Trophoblast cell (in vitro differentiated cells and primary cell): ENCODE results near the gene NR1D2.

Source experiments
- DNase-seq, 2 donors: peaks; one replicate each; pipeline ENCODE4 v3.0.0-alpha.2; 2016
- H2AFZ ChIP-seq: 2 replicates; pipeline ENCODE4 v1.6.1; 2013; ENCODE audit warnings: low read length, moderate library complexity, mild to moderate bottlenecking; ENCODE audit not compliant: insufficient read depth, poor library complexity
- H2AK5ac ChIP-seq: 2 replicates; pipeline ENCODE4 v1.6.1; 2013; ENCODE audit warnings: mild to moderate bottlenecking, low read length
- H2BK120ac ChIP-seq: 2 replicates; pipeline ENCODE4 v1.6.1; 2013; ENCODE audit warnings: low read length, mild to moderate bottlenecking, moderate library complexity; ENCODE audit not compliant: insufficient read depth, poor library complexity
- H2BK12ac ChIP-seq: 2 replicates; pipeline ENCODE4 v1.6.1; 2013; ENCODE audit warnings: mild to moderate bottlenecking, low read length, moderate library complexity
- H2BK5ac ChIP-seq: 2 replicates; pipeline ENCODE4 v1.6.1; 2013; ENCODE audit warnings: low read length, low read depth, moderate library complexity, mild to moderate bottlenecking; ENCODE audit not compliant: poor library complexity
- H3K14ac ChIP-seq: 2 replicates; pipeline ENCODE4 v1.6.1; 2013; ENCODE audit warnings: mild to moderate bottlenecking, low read length
- H3K18ac ChIP-seq: 2 replicates; pipeline ENCODE4 v1.6.1; 2013; ENCODE audit warnings: mild to moderate bottlenecking, low read length
- H3K23ac ChIP-seq: 2 replicates; pipeline ENCODE4 v1.6.1; 2013; ENCODE audit warnings: low read length
- H3K27ac ChIP-seq: 2 replicates; pipeline ENCODE4 v1.5.1; 2013; ENCODE audit warnings: low read depth, mild to moderate bottlenecking, inconsistent platforms, low read length, moderate library complexity
- H3K27me3 ChIP-seq: 2 replicates; pipeline ENCODE4 v1.6.1; 2013; ENCODE audit warnings: inconsistent platforms, mild to moderate bottlenecking, low read length, moderate library complexity; ENCODE audit not compliant: insufficient read depth
- H3K36me3 ChIP-seq, 2 experiments: 1 replicate in 1 of 2; 2 replicates in 1 of 2; pipeline ENCODE4 v1.6.1; 2013; ENCODE audit warnings: low read length in 2 of 2, mild to moderate bottlenecking in 2 of 2, moderate library complexity in 1 of 2; ENCODE audit not compliant: insufficient read depth in 2 of 2, control insufficient read depth in 1 of 2
- H3K4ac ChIP-seq: 2 replicates; pipeline ENCODE4 v1.6.1; 2013; ENCODE audit warnings: low read depth, mild to moderate bottlenecking, low read length, moderate library complexity
- H3K4me1 ChIP-seq, 2 experiments: 1 replicate in 1 of 2; 2 replicates in 1 of 2; pipeline ENCODE4 v1.6.1; 2013; ENCODE audit warnings: low read length in 2 of 2, mild to moderate bottlenecking in 2 of 2, moderate library complexity in 1 of 2; ENCODE audit not compliant: insufficient read depth in 2 of 2, control insufficient read depth in 1 of 2
- H3K4me2 ChIP-seq: 2 replicates; pipeline ENCODE4 v1.6.1; 2013; ENCODE audit warnings: inconsistent platforms, mild to moderate bottlenecking, low read length, moderate library complexity
- H3K4me3 ChIP-seq: 2 replicates; pipeline ENCODE4 v1.5.1; 2013; ENCODE audit warnings: mild to moderate bottlenecking, low read depth, low read length, inconsistent platforms
- H3K79me1 ChIP-seq: one replicate; pipeline ENCODE4 v1.6.1; 2013; ENCODE audit warnings: low read length
- H3K79me2 ChIP-seq: 2 replicates; pipeline ENCODE4 v1.6.1; 2013; ENCODE audit warnings: low read length, mild to moderate bottlenecking; ENCODE audit not compliant: control insufficient read depth, insufficient read depth, poor library complexity
- H3K9ac ChIP-seq: 2 replicates; pipeline ENCODE4 v1.6.1; 2013; ENCODE audit warnings: mild to moderate bottlenecking, low read length
- H3K9me3 ChIP-seq: 2 replicates; pipeline ENCODE4 v1.6.1; 2013; ENCODE audit warnings: low read depth, mild to moderate bottlenecking, control low read depth, inconsistent platforms, low read length; ENCODE audit not compliant: insufficient read depth
- H4K12ac ChIP-seq: 2 replicates; pipeline ENCODE4 v1.6.1; 2013; ENCODE audit warnings: low read depth, mild to moderate bottlenecking, low read length, moderate library complexity
- H4K8ac ChIP-seq: 2 replicates; pipeline ENCODE4 v1.6.1; 2013; ENCODE audit warnings: low read depth, mild to moderate bottlenecking, low read length, moderate library complexity
- H4K91ac ChIP-seq: one replicate; pipeline ENCODE4 v1.6.1; 2013; ENCODE audit warnings: low read depth, mild to moderate bottlenecking, low read length, moderate library complexity
- WGBS: extraction: QIAGEN DNeasy Blood & Tissue Kit; methylation state at CpG from one replicate; pipeline ENCODE4 v1.1.7; 2013; ENCODE audit warnings: missing lambda C conversion rate; ENCODE audit not compliant: insufficient read length, insufficient coverage; ENCODE audit errors: extremely low coverage; 5-methylcytosine and 5-hydroxymethylcytosine counted together

Gene NR1D2

GRCh38 chr3:23987356-23987755 is 42.3 kb downstream of the NR1D2 start:
- H3K9me3 ChIP-seq: no peaks in the 10 kb centered on the region
- no peak overlapping the region for H4K8ac ChIP-seq
- peaks cover 1% of the 10 kb centered on the region for H3K79me2 ChIP-seq
- no peak overlapping the region for H3K4me3 ChIP-seq
- no peak overlapping the region for H4K91ac ChIP-seq
- peak overlapping the region; percentile 19 for H2BK120ac ChIP-seq
- no peak overlapping the region for H4K12ac ChIP-seq
- no peak overlapping the region for H2AK5ac ChIP-seq
- no peak overlapping the region for H3K27ac ChIP-seq
- H2BK5ac ChIP-seq: no peak overlapping the region
- no peak overlapping the region for H3K23ac ChIP-seq
- no peak for DNase-seq
- H3K36me3 ChIP-seq: no peaks in the 10 kb centered on the region
- H3K14ac ChIP-seq: no peak overlapping the region
- peaks cover 10% of the 10 kb centered on the region for H3K79me1 ChIP-seq
- H3K4me1 ChIP-seq: peaks cover 8 to 9% of the 10 kb centered on the region in 2 experiments
- no peak overlapping the region for H3K4ac ChIP-seq
- H3K18ac ChIP-seq: no peak overlapping the region
- H3K9ac ChIP-seq: no peak overlapping the region
- no CpG with 5 or more reads among the region's 8 CpGs for WGBS
- H3K27me3 ChIP-seq: no peaks in the 10 kb centered on the region
- no peak overlapping the region for H3K4me2 ChIP-seq
- no peak overlapping the region for H2AFZ ChIP-seq
- H2BK12ac ChIP-seq: peak overlapping the region; percentile 82

GRCh38 chr3:23991306-23991682 is 46.2 kb downstream of the NR1D2 start:
- Histone ChIP-seq H3K14ac (no peak overlapping the region), H2AK5ac (no peak overlapping the region), H4K91ac (no peak overlapping the region), H3K36me3 (no peaks in the 10 kb centered on the region), H4K12ac (no peak overlapping the region), H3K27me3 (no peaks in the 10 kb centered on the region), H2AFZ (no peak overlapping the region), H3K79me1 (peaks cover 11% of the 10 kb centered on the region), H3K9ac (no peak overlapping the region), H3K23ac (no peak overlapping the region), H3K4me3 (no peak overlapping the region), H3K4me2 (no peak overlapping the region), H3K79me2 (peaks cover 1% of the 10 kb centered on the region), H2BK12ac (no peak overlapping the region), H2BK120ac (no peak overlapping the region), H4K8ac (no peak overlapping the region), H3K4ac (no peak overlapping the region), H2BK5ac (no peak overlapping the region), H3K27ac (peak overlapping the region; percentile 46), H3K4me1 (peaks cover 20 to 27% of the 10 kb centered on the region in 2 experiments), H3K18ac (no peak overlapping the region), H3K9me3 (no peaks in the 10 kb centered on the region)
- DNase-seq: no peak
- no CpG with 5 or more reads among the region's 3 CpGs for WGBS

- H3K36me3 ChIP-seq: no peaks in the 10 kb centered on the region
- no peak overlapping the region for H3K4ac ChIP-seq
- H3K18ac ChIP-seq: no peak overlapping the region
- H3K79me2 ChIP-seq: peaks cover 1% of the 10 kb centered on the region
- peak overlapping the region; percentile 16 for H4K8ac ChIP-seq
- H2BK120ac ChIP-seq: no peak overlapping the region
- no peak overlapping the region for H2BK5ac ChIP-seq
- H3K27me3 ChIP-seq: no peaks in the 10 kb centered on the region
- peak overlapping the region; percentile 21 for H3K4me2 ChIP-seq
- no peak overlapping the region for H2AK5ac ChIP-seq
- H3K4me1 ChIP-seq: peaks cover 20 to 27% of the 10 kb centered on the region in 2 experiments
- no peak overlapping the region for H3K14ac ChIP-seq
- H3K23ac ChIP-seq: no peak overlapping the region
- H4K12ac ChIP-seq: no peak overlapping the region
- no peak overlapping the region for H3K9ac ChIP-seq
- no peaks in the 10 kb centered on the region for H3K9me3 ChIP-seq
- no CpG with 5 or more reads among the region's 9 CpGs for WGBS
- H3K4me3 ChIP-seq: no peak overlapping the region
- peak overlapping the region; percentile 82 for H3K27ac ChIP-seq
- no peak for DNase-seq
- no peak overlapping the region for H4K91ac ChIP-seq
- no peak overlapping the region for H2BK12ac ChIP-seq
- H3K79me1 ChIP-seq: peaks cover 11% of the 10 kb centered on the region
- H2AFZ ChIP-seq: no peak overlapping the region
Observed at GRCh38 chr3:23991683-23992628, 46.9 kb downstream of the NR1D2 start.

GRCh38 chr3:23993556-23994243 is 48.6 kb downstream of the NR1D2 start:
- H3K4me1 ChIP-seq: peaks cover 16 to 23% of the 10 kb centered on the region in 2 experiments
- H3K36me3 ChIP-seq: no peaks in the 10 kb centered on the region
- no CpG with 5 or more reads among the region's 5 CpGs for WGBS
- H3K27me3 ChIP-seq: no peaks in the 10 kb centered on the region
- no peak overlapping the region for H2BK5ac ChIP-seq
- H3K4me2 ChIP-seq: peak overlapping the region; percentile 6
- H3K4me3 ChIP-seq: no peak overlapping the region
- no peak overlapping the region for H4K12ac ChIP-seq
- no peak overlapping the region for H3K27ac ChIP-seq
- H3K79me1 ChIP-seq: peaks cover 9% of the 10 kb centered on the region
- no peak for DNase-seq
- H3K14ac ChIP-seq: no peak overlapping the region
- H2AFZ ChIP-seq: no peak overlapping the region
- no peak overlapping the region for H3K9ac ChIP-seq
- H2BK120ac ChIP-seq: no peak overlapping the region
- no peak overlapping the region for H2BK12ac ChIP-seq
- no peaks in the 10 kb centered on the region for H3K9me3 ChIP-seq
- H3K23ac ChIP-seq: no peak overlapping the region
- H3K4ac ChIP-seq: no peak overlapping the region
- H3K18ac ChIP-seq: no peak overlapping the region
- H4K91ac ChIP-seq: no peak overlapping the region
- no peak overlapping the region for H2AK5ac ChIP-seq
- no peak overlapping the region for H4K8ac ChIP-seq
- H3K79me2 ChIP-seq: peaks cover 1% of the 10 kb centered on the region
